Fibroblast of lung (primary cell): ENCODE measurements around the gene SLC7A6. TPM values are rescaled to one million over a fixed set of nuclear protein-coding genes. Genes with fewer than 3 reads are reported as not detected.

Experiments used
- DNase-seq, 2 donors: peaks; one replicate each; pipeline versions ENCODE4 v3.0.0 to v3.0.0-alpha.2; 2010; ENCODE audit warnings: low read depth in 2 of 2
- H2AFZ ChIP-seq: 2 replicates; pipeline ENCODE4 v1.5.1; 2012; ENCODE audit warnings: low read length, control low read depth, inconsistent platforms
- H3K27ac ChIP-seq: 2 replicates; pipeline ENCODE4 v1.5.1; 2011; ENCODE audit warnings: low read length, control low read depth; ENCODE audit not compliant: insufficient read depth
- H3K27me3 ChIP-seq: 2 replicates; pipeline ENCODE4 v1.5.1; 2011; ENCODE audit warnings: mild to moderate bottlenecking, low read length; ENCODE audit not compliant: control insufficient read depth, insufficient read depth
- H3K36me3 ChIP-seq: 2 replicates; pipeline ENCODE4 v1.5.1; 2011; ENCODE audit warnings: low read length; ENCODE audit not compliant: control insufficient read depth, insufficient read depth
- H3K4me1 ChIP-seq: 2 replicates; pipeline ENCODE4 v1.5.1; 2011; ENCODE audit warnings: low read length; ENCODE audit not compliant: control insufficient read depth, insufficient read depth; ENCODE audit errors: extremely low read depth
- H3K4me2 ChIP-seq: 2 replicates; pipeline ENCODE4 v1.5.1; 2011; ENCODE audit warnings: low read length, control low read depth; ENCODE audit not compliant: insufficient read depth; ENCODE audit errors: extremely low read depth
- H3K4me3 ChIP-seq, 4 experiments: fragments of 200-600 bp in 1 of 4; sonication (generic) in 1 of 4; replicated peaks in 1 of 4; 2 replicates each; pipeline ENCODE4 v1.5.1; 2011 to 2016; ENCODE audit warnings: low read length in 4 of 4, low read depth in 3 of 4, mild to moderate bottlenecking in 3 of 4, control low read depth in 2 of 4, inconsistent platforms in 1 of 4, mixed read lengths in 1 of 4; ENCODE audit not compliant: insufficient read depth in 1 of 4; ENCODE audit errors: control extremely low read depth in 1 of 4
- H3K79me2 ChIP-seq: 2 replicates; pipeline ENCODE4 v1.5.1; 2012; ENCODE audit warnings: mild to moderate bottlenecking, low read length, inconsistent platforms; ENCODE audit not compliant: control insufficient read depth, insufficient read depth
- H3K9ac ChIP-seq: 2 replicates; pipeline ENCODE4 v1.5.1; 2011; ENCODE audit warnings: mild to moderate bottlenecking, low read length, control low read depth; ENCODE audit not compliant: insufficient read depth
- H3K9me3 ChIP-seq: 2 replicates; pipeline ENCODE4 v1.5.1; 2012; ENCODE audit warnings: low read depth, low read length; ENCODE audit not compliant: control insufficient read depth, insufficient read depth
- H4K20me1 ChIP-seq: 2 replicates; pipeline ENCODE4 v1.5.1; 2011; ENCODE audit warnings: low read length; ENCODE audit not compliant: control insufficient read depth, insufficient read depth; ENCODE audit errors: extremely low read depth
- EZH2 ChIP-seq: IDR thresholded peaks from 2 replicates; pipeline ENCODE4 v1.5.1; 2012; ENCODE audit warnings: low read length, control low read depth, mild to moderate bottlenecking; ENCODE audit errors: missing control alignments
- polyA plus RNA-seq, 2 donors: library from polyadenylated mRNA; depleted of rRNA in 1 of 2; stranded (reverse) in 1 of 2; unstranded in 1 of 2; fragments of >200 nt; gene quantifications; 2 replicates each; pipeline ENCODE4 v1.2.1, GENCODE V29; 2011 to 2012; ENCODE audit warnings: missing spikeins in 1 of 2
- total RNA-seq: library from RNA; depleted of rRNA; stranded (reverse); fragments of >200 nt; gene quantifications from 2 replicates; pipeline ENCODE4 v1.2.1, GENCODE V29; 2014
- TF ChIP-seq, protein P1 (sequence below), 2 donors: IDR thresholded peaks in 1 of 2; conservative IDR thresholded peaks in 1 of 2; 1 replicate in 1 of 2; 2 replicates in 1 of 2; pipeline ENCODE4 v1.5.1; 2011 to 2012; ENCODE audit warnings: low read length in 2 of 2, control low read depth in 1 of 2, inconsistent platforms in 1 of 2, low read depth in 1 of 2, mild to moderate bottlenecking in 1 of 2

Gene SLC7A6
- total and polyA plus RNA-seq, 2 donors (not counting 1 experiment from before 2014, with no cell fraction given): 11.9 to 19.0 TPM

DNA sequence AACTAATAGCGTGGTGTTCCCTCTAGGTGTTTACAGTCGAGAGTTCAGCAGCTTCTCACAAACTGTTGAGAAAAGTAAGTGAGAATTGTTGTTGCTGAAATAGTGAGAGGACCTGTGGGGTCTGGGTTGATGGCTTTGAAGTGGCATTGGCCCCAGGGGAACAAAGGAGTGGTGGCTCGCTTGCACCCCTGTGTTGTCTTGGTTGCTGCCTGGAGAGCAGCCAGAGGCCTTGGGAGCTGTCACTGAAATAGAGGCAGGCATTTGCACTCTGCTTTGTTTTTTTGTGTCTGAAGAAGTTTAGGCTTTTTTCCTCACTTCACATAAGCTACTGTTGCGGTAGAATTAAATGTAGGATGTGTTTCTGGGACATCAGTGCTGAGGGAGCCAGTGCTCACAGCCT, 83.3 kb downstream of the SLC7A6 start:
- DNase-seq: no peak
- H3K4me1 ChIP-seq: no peaks in the 10 kb centered on the region
- H4K20me1 ChIP-seq: no peaks in the 10 kb centered on the region
- TF ChIP-seq, protein P1, sequence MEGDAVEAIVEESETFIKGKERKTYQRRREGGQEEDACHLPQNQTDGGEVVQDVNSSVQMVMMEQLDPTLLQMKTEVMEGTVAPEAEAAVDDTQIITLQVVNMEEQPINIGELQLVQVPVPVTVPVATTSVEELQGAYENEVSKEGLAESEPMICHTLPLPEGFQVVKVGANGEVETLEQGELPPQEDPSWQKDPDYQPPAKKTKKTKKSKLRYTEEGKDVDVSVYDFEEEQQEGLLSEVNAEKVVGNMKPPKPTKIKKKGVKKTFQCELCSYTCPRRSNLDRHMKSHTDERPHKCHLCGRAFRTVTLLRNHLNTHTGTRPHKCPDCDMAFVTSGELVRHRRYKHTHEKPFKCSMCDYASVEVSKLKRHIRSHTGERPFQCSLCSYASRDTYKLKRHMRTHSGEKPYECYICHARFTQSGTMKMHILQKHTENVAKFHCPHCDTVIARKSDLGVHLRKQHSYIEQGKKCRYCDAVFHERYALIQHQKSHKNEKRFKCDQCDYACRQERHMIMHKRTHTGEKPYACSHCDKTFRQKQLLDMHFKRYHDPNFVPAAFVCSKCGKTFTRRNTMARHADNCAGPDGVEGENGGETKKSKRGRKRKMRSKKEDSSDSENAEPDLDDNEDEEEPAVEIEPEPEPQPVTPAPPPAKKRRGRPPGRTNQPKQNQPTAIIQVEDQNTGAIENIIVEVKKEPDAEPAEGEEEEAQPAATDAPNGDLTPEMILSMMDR (conservative IDR thresholded peaks at IDR 0.05 in 1 of 2, IDR thresholded peaks at IDR 0.05 in 1 of 2; ENCODE audit: low read depth in 1 of 2, low read length in 2 of 2): no peak
- H2AFZ ChIP-seq: no peak overlapping the region
- H3K79me2 ChIP-seq: no peaks in the 10 kb centered on the region
- peaks cover 20% of the 10 kb centered on the region for H3K36me3 ChIP-seq
- H3K4me2 ChIP-seq: no peak overlapping the region
- H3K27ac ChIP-seq: no peak overlapping the region
- no peak overlapping the region for H3K4me3 ChIP-seq
- no peak overlapping the region for H3K9ac ChIP-seq
- H3K9me3 ChIP-seq: no peaks in the 10 kb centered on the region
- H3K27me3 ChIP-seq: no peaks in the 10 kb centered on the region

DNA sequence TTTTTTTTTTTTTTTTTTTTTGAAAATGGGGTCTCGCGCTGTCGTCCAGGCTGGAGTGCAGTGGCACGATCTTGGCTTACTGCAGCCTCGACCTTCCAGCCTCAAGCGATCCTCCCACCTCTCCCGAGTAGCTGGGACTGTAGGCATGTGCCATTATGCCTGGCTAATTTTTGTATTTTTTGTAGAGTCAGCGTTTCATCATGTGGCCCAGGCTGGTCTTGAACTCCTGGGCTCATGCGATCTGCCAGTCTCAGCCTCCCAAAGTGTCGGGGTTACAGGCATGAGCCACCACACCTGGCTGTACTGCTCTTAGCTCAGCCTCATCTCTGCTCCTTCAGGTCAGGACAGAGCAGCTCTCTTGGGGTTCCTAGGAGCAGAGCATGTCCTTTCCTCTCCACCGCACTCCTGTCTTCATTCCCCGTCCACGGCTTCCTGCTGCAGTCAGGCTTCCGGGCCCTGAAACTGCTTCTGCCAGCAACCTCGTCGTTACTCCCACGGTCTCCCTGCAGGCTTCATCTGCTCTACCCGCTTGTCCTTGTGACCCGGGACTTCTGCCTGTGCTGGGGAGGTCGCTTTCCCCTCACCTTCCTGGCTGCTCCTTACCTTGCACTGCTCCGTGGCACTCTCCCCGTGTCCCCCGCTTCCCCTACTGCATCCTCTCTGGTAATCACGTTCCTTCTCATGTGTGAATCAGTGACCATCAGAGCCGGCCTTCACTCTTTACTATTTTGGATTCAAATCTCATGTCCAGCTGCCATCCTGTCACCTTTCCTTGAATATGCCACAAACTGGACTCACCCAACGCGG, 84.5 kb downstream of the SLC7A6 start:
- TF ChIP-seq, protein P1 (conservative IDR thresholded peaks at IDR 0.05 in 1 of 2, IDR thresholded peaks at IDR 0.05 in 1 of 2; ENCODE audit: low read depth in 1 of 2, low read length in 2 of 2): no peak
- no peak for TF ChIP-seq EZH2
- Histone ChIP-seq H3K27ac (no peak overlapping the region), H3K36me3 (peaks cover 23% of the 10 kb centered on the region), H3K27me3 (no peaks in the 10 kb centered on the region), H2AFZ (no peak overlapping the region), H3K4me1 (no peaks in the 10 kb centered on the region), H3K4me2 (no peak overlapping the region), H3K4me3 (no peak overlapping the region), H4K20me1 (no peaks in the 10 kb centered on the region), H3K9me3 (no peaks in the 10 kb centered on the region), H3K79me2 (no peaks in the 10 kb centered on the region), H3K9ac (no peak overlapping the region)
- DNase-seq: no peak

DNA sequence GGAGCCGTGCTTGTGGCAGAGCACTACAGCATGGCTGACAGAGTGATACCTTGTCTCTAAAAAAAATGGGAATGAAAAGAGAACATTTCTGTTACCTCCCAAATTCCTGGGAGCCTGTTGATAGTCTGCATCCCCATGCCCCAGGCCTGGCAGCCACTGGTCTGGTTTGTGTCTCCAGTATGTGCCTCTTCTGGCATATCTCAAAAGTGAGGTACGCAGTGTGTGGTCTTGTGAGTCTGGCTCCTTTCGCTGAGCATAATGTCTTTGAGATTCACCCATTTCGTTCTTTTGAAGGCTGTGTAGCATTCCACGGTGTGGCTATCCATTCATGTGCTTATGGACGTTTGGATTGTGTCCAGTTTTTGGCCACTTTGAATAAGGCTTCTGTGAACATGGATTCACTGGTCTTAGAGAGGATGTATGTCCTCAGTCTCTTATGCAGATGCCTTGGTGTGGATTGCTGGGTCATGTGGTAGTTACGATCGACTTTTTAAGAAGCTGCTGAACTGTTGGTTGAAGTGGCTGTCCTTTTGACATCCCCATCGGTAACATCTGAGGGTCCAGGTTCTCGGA, 85.6 kb downstream of the SLC7A6 start:
- no peak overlapping the region for H3K27ac ChIP-seq
- no peaks in the 10 kb centered on the region for H3K79me2 ChIP-seq
- H2AFZ ChIP-seq: no peak overlapping the region
- H3K27me3 ChIP-seq: no peaks in the 10 kb centered on the region
- H3K9me3 ChIP-seq: no peaks in the 10 kb centered on the region
- TF ChIP-seq, protein P1 (conservative IDR thresholded peaks at IDR 0.05 in 1 of 2, IDR thresholded peaks at IDR 0.05 in 1 of 2; ENCODE audit: low read depth in 1 of 2, low read length in 2 of 2): no peak
- no peak for TF ChIP-seq EZH2
- H3K4me2 ChIP-seq: no peak overlapping the region
- H3K9ac ChIP-seq: no peak overlapping the region
- DNase-seq: no peak
- H3K4me3 ChIP-seq: no peak overlapping the region
- H3K4me1 ChIP-seq: no peaks in the 10 kb centered on the region
- peaks cover 26% of the 10 kb centered on the region for H3K36me3 ChIP-seq
- H4K20me1 ChIP-seq: no peaks in the 10 kb centered on the region
